GM18873 (cell line): ENCODE results near the gene DHX57.
"Not testable (repeated sequence)": the region's sequence is repeated elsewhere in the genome, so short reads cannot be mapped to it uniquely, and the experiment has no call there.

Experiments used
- ATAC-seq: cut with Tn5 transposase; IDR thresholded peaks from one replicate; pipeline ENCODE4 v1.9.1; 2021; ENCODE audit warnings: mild to moderate bottlenecking, moderate library complexity, moderate number of reproducible peaks; ENCODE audit not compliant: unreplicated experiment, low FRiP score

The DHX57 gene

GRCh38 chr2:38806015-38806732, 69.6 kb downstream of the DHX57 start:
- no peak for ATAC-seq

GRCh38 chr2:38797953-38798352, 77.8 kb downstream of the DHX57 start:
- no peak for ATAC-seq

- ATAC-seq = no peak
Observed at GRCh38 chr2:38797250-38797676, 78.5 kb downstream of the DHX57 start.

GRCh38 chr2:38795016-38795415, 80.7 kb downstream of the DHX57 start:
- ATAC-seq = not testable (repeated sequence)

- ATAC-seq = no peak
Observed at GRCh38 chr2:38794235-38794946, 81.3 kb downstream of the DHX57 start.

GRCh38 chr2:38793511-38793910, 82.2 kb downstream of the DHX57 start:
- ATAC-seq = no peak

GRCh38 chr2:38792751-38793150, 83.0 kb downstream of the DHX57 start:
- ATAC-seq = no peak

- not testable (repeated sequence) for ATAC-seq
Observed at GRCh38 chr2:38792321-38792720, 83.4 kb downstream of the DHX57 start.

GRCh38 chr2:38791744-38792143, 84.0 kb downstream of the DHX57 start:
- no peak for ATAC-seq

- no peak for ATAC-seq
Observed at GRCh38 chr2:38789691-38790090, 86.0 kb downstream of the DHX57 start.

- ATAC-seq = no peak
Observed at GRCh38 chr2:38788306-38788705, 87.4 kb downstream of the DHX57 start.

GRCh38 chr2:38783586-38783985, 92.1 kb downstream of the DHX57 start:
- no peak for ATAC-seq

GRCh38 chr2:38778687-38779082, 97.0 kb downstream of the DHX57 start:
- ATAC-seq = no peak

GRCh38 chr2:38776531-38776930, 99.2 kb downstream of the DHX57 start:
- no peak for ATAC-seq

GRCh38 chr2:38775921-38776225, 99.9 kb downstream of the DHX57 start:
- ATAC-seq = no peak

- no peak for ATAC-seq
Observed at GRCh38 chr2:38775097-38775920, 100.4 kb downstream of the DHX57 start.

GRCh38 chr2:38771632-38772031, 104.1 kb downstream of the DHX57 start:
- no peak for ATAC-seq

- no peak for ATAC-seq
Observed at GRCh38 chr2:38765551-38765950, 110.2 kb downstream of the DHX57 start.

GRCh38 chr2:38765149-38765548, 110.6 kb downstream of the DHX57 start:
- no peak for ATAC-seq

- no peak for ATAC-seq
Observed at GRCh38 chr2:38763728-38764127, 112.0 kb downstream of the DHX57 start.

GRCh38 chr2:38763228-38763627, 112.5 kb downstream of the DHX57 start:
- no peak for ATAC-seq
